ENCODE measurements around the gene DDX31.

Gene DDX31

DNA sequence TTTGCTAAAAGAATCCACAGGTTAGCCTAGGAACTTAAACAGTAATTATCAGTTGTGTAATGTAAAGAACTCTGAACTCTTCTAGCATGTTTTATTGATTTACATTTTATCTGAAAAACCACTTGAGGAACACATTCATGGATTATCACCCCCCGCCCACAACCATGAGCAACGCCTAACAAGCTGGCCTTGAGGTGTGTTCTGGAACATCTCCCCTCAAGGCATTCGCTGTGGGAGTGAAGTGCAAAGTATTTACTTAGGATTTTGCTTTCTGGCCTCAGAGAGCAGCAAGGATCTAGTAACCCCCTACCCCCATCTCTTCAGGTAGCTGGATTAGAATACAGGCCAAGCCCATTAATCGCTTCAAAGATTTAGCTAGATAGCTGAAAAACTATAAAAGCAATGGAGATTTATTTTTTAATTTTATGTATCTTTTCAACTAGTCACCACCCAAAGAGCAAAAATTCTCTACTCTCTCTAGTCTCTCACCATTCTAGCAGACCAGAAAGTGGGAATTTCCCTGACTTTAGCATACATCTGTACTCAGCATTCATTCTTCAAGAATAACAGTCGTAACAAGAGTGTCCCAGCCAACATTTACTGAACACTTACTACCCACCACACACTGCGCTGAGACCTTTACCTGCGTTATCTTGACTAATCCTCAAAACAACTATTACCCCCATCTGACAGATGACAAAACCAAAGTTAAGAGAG is 37.2 kb downstream of the DDX31 start:
- DNase-seq (ENCODE audit: low read depth): no peak

DNA sequence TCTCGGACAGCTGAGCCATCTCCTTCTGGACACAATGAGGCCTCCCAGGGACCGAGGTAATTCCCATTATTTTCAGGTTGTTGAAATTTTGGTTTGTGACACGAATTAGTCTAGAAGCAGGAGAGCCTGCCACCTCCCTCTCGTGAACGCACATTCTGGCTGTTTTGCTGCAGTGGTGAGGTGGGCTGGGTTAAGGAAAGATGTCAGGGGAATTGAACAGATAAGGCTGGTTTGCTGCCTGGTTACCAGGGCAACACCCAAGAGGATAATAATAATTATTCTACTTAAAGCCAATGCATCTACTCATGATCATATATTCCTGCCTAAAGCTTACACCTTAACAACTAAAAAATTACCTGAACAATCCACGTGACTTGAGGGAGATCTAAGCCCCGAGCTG is 38.1 kb downstream of the DDX31 start:
- DNase-seq (ENCODE audit: low read depth): no peak

DNA sequence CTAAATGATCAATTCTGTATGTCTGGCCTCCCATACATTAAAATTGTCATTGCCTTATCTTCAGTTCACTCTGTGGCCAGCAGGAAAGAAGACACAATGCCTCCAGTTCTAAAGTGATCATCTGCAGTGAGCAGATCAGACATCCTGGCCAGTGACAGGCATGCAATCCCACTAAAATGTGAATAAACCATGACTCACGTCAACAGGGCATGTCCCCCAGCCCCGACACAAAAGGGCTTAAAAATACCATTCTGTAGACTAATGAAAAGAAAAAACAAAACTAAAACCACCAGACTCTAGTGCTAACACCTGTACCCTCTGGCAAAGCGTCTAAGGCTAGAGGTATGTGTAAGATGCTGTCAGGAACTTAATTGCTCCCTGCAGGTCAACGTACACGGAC is 38.5 kb downstream of the DDX31 start:
- DNase-seq (ENCODE audit: low read depth): no peak

DNA sequence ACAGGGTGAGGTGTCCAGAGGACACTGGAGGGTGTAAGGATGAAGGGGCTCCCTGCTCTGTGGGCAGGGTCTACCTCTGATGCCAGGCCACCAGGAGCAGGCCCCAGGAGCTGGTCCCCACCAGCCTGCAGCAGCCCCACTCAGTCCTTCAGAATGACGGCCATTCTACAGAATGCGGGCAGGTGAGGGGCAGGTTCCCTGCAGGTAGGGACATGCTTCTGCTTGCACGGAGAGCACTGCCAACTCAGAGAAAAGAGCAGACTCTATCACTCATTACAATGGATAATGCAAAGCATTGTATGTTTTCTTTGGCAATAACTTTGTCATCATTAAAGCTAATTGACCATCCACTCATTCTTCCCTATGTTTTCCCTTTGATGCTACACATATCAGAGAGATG is 39.0 kb downstream of the DDX31 start:
- DNase-seq (ENCODE audit: low read depth): no peak

DNA sequence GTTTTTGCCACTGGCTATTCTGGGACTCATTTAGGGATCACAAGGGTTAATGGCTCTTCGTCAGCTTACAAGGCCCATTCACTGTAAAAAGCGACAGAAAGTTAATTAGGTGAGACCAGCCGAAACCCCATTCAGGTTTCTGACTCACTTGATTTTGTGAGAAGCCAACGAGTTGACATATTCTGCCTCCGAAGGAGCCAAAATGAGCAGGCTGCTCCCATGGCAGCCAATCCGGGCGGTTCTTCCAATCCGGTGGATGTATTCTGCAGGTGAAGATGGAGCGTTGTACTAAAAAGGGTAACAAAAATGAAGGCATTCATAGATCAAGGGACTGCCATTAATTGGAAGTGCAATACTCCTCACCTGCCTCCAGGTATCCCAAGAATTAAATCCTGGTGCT is 39.7 kb downstream of the DDX31 start:
- no peak for DNase-seq (ENCODE audit: low read depth)

DNA sequence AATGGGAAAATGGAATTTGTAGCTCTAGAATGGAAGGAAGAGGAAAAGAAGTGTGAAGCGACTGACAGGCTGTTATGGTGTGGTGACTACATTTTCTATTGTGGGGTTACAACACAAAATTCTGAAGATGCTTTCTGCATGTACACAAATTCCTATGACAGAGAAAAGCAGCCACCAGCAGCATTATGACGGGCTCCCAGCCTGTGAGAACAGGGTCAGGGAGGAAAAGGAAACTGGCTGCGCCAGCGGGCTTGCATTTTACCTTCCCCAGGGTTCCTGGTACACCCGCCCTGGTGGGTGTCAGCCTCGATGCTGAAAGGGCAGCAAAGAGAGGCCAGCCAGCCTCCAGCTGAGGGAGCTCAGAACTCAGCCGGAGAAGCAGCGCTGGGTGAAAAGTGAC is 41.0 kb downstream of the DDX31 start:
- no peak for DNase-seq (ENCODE audit: low read depth)

DNA sequence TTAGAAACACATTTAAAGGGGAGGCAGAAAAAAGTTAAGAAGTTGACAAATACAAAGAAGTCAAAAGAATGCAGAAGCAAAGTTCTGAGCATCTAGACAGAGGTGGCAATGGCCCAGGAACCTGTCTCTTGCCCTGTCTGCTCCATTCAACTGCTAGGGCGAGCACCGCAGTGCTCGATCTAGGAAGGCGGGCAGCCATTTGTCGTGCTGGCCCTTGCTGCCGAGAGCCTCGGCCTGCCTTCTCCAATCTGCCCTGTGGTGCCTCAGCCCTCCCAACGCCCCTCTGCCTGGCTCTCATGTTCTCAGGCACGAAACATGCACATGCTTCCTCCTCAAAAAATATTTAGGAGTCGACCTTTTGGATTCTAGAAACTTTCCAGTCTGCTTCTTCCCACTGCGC is 42.2 kb downstream of the DDX31 start:
- DNase-seq (ENCODE audit: low read depth): no peak

DNA sequence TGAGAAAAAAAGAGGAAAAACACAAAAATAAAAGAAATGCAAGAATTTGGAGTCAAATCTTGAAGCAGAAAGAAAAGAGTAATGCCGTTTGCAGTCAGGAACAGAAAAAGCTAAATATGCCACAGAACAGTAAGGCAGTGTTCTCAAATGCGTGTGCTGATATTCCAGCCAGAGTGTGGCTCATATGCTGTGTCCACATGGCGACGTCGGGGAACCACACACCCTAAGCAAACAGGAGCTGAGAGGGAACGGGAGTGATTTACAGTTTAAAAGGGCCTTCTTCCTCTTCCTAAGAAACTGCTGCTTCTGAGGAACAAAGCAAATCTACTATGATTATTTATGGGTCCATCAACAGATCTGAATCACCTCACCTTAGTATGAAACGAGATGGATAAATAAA is 42.7 kb downstream of the DDX31 start:
- no peak for DNase-seq (ENCODE audit: low read depth)

DNA sequence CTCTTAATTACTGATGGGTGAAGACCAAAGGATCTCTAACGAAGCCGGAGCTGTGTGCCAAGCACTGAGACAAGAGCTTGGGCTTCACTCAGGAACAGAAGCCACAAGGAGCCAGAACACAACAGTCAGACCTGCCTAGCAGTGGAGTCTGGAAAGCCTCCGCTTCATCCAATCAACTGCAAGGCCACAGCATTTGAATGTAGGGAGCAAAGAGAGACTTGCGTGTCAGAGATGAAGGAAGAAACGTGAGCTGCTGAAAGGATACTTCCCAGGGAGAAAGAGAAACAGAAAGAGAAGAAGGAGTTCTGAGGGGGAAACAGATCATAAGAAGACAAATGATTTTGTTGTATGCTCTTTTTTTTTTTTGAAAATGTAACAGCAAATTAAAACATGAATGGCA is 43.5 kb downstream of the DDX31 start:
- no peak for DNase-seq (ENCODE audit: low read depth)

DNA sequence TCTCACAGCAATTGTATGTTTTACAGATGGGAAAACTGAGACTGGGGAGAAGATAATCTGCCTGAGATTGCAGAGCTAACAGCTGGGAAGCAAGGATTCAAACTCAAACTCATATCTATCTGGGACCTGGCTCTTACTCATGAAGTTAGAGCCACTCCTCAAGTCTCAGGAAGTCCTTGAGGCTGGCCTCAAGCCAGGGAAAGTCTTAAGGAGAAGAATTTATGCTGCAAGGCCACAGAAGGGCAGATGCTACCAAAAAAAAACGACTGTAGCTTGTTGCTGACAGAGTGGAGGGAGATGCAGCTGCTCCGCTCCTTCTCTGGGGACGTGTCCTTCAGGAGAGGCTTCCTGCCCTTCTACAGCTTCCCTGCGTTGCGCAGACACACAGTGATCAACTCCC is 47.6 kb downstream of the DDX31 start:
- no peak for DNase-seq (ENCODE audit: low read depth)

DNA sequence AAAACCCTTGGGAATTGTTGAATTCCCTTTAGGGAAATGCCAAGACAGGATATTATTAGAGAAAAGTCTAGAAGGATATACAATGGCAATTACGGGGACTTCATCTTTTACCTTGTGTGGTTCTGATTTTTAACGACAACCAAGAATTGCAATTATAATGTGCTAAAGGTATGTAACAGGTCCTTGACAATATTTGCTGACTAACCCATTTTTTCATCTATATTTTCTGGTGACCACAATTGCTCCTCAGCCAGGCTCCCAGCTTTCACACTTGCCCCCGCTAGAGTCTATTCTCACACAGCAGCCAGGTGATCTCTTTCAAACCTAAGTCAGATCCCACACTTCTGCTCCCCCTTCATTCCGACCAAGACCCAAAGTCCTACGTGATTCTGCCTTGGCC is 53.1 kb downstream of the DDX31 start:
- DNase-seq (ENCODE audit: low read depth): no peak

DNA sequence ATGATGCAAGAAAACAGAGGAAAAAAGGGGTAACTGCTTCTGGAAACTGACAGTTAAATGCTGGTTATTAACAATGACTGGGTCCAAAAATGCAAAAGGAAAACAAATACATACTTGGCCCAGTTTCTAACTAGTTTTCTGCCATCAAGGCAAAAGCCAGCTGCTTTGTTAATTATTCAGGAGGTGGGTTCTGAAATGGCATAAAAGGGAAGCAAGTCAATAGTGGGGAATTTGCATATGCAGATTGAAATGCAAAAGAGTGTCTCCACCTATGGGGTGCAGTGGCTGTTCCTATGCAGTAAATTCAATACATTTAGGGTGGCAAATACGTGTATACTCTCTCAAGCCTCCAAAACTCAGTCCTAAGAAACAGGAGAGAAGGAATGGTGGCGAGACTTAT is 54.0 kb downstream of the DDX31 start:
- no peak for DNase-seq (ENCODE audit: low read depth)

DNA sequence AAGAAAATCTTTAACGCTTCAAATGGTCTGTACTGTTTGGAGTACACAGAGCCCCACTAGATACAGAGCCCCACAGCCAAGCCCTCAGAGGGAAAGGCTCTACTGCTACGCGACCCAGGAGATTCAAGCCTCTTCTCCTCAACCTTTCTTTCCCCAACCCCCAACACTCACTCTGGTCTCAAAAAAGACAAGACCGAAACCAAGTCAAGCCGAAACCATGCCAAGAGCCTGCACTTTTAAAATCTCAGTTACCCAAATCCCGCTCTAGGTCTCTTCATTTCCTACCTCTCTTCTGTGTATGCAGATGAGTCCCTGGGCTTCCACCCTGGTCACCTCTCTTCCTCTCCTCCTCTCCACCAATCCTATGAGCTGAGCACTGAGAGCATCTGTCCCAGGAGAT is 55.5 kb downstream of the DDX31 start:
- DNase-seq (ENCODE audit: low read depth): no peak

DNA sequence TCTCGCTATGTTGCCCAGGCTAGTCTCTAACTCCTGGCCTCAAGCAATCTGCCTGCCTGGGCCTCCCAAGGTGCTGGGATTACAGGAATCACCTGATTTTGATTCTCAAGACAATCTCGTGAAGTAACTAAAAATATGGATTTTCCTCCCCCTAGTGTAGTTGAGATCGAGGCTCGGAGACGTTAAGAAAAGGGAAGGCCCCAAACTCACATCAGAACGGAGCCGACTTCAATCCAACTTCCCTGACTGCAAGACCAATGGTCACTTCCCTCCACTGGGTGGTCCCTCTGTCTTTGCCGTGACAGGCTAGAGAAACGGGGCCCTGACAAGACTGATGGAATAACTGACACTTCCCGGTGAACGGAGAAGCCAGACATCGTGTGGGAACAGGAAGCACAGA is 59.1 kb downstream of the DDX31 start:
- DNase-seq (ENCODE audit: low read depth): no peak

DNA sequence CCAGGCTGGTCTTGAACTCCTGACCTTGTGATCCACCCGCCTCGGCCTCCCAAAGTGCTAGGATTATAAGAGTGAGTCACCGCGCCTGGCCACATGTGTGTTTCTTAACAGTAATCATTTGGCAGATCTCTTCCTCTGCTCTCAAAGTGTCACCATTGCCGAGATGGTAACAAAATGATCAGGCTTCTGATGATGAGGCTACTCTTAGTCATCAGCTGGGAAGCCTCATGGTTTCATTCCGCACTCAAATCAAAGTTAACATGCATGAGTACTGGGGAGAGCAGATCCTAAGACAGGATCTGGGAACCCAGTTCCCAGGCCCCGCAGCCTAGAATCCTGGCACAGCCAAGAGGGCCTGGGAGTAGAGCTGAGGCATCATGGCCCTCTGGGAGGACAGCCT is 60.0 kb downstream of the DDX31 start:
- DNase-seq (ENCODE audit: low read depth): no peak

DNA sequence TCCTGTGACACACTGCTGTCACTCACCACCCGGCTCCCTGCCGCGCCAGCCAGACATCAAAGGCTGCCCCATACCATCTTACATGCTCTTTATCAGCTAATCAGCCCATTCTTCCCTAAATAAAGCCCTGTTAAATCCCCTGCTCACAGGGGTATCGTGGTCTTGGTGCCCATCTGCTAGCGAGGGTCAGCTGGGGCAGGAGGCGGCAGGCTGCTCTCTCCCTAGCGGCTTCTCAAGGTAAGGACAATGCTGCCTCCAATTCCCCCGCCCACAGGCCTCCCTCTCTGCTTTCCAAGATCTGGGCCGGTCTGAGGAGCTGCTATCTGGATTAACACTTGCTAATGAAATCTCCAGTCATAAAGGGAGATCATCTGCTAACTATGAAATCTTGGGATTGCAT is 60.6 kb downstream of the DDX31 start:
- no peak for DNase-seq (ENCODE audit: low read depth)

DNA sequence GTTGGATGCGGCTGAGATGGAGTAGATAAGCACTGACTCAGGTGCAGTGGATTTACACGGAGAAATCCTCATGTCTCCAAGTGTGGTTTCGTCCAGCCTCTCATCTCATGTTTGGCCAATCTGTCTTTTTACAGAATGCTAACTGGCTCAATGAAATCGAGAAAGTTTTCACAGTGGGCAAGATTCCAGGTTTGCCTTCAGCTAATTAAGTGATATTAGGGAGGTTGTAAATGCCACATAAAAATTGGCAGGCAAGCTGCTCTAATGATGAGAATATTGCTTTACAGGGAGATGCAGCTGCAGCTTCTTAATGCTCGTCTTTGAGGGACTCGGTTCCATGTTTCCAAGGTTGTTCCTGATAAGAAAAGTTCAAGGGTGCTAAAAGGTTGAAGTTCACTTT is 63.7 kb downstream of the DDX31 start:
- DNase-seq (ENCODE audit: low read depth): no peak

DNA sequence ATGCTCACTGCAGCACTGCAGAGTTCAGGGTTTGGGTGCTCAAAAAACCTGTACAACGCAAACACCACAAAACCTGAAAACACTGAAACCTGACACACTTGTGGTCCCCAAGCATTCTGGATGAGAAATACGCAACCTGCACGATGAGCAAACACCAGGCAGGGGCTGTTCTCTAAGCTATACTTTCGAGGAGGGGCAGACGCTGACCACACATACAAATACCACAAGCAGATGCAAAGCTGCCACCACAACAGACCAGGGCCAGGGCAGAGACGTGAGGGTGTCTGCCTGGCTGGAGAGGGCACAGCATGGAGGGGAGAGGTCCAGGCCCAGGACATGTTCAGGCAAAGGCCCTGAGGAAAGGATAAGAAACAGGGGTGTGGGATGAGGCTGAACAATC is 64.4 kb downstream of the DDX31 start:
- DNase-seq (ENCODE audit: low read depth): no peak

DNA sequence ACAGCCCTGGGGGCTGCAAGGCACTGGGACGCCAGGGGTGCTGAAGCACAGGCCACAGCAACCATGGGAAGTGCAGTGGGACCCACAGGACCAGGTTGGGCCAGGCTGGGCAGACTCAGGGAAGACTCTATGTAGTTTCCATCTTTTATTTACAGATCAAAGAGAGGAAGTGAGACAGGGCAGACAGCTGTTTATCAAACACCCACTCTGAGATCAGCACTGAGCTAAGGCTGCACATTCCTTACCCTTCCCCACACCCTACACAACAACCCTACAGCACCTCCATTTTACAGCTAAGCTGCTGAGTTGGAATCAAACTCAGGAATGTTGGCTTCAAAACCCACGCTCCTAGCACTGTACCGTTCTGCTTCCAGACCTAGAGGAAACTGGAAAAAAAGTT is 67.6 kb downstream of the DDX31 start:
- no peak for DNase-seq (ENCODE audit: low read depth)

DNA sequence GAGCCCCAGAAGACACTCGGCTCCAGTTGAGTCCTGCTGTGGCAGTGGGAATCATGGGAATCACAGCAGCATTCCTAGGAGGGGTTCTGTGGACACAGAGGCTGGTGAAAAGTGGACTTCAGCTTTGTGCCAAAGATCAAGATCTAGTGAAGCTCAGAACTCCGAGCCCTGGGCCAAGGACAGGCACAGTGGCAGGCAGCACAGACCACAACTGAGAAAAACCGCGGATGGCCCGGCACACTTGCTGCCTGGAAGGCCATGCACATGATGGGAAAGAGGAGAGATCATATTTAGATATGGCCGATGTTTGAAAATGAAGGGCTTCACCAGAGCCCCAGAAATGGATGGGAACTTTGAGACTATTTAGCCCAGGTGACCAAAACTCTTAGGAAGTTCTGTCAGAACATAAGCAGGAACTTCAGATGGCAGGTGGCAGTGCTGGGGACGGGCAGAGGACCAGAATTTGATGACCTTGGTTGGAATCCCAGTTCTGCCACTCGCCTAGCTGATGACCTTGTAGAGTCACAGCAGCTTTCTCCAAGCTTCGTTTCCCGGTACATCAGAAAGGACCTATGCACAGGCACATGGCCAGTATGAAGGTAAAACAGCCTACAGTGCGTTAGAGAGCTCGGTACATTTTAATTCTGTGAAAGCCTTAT is 69.3 kb downstream of the DDX31 start:
- no peak for DNase-seq (ENCODE audit: low read depth)

DNA sequence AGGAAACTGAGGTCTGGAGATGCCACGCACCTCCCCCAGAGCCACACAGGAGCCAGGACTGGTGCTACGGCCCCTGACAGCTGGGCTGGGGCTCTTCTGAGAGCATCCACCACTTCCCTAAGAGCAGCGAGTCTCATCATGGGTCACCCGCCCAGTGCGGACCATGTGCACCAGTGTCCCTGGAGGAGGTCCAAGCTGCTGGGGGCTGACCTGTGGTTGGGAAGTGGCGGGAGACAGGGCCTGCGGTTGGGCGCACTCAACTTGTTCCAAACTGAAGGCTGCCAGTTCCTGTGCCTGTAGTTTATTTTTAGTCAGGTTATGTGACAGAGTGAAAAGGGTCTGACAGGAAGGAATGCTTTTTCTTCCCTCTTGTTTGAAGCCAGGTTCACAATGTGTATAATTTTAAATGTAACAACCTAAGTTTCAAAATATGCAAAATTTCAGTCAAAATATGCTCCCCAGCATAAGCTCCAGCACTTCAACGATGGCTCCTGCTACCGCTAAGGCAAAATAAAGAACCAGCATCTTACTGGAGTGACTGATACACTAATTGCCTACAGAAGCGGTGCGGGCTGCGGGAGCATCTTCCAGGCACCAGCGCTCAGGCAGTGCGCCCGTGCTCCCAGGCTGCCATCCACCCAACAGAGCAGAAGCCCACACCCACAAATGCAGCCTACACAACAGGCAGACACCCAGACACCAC is 72.6 kb downstream of the DDX31 start:
- no peak for DNase-seq (ENCODE audit: low read depth)

DNA sequence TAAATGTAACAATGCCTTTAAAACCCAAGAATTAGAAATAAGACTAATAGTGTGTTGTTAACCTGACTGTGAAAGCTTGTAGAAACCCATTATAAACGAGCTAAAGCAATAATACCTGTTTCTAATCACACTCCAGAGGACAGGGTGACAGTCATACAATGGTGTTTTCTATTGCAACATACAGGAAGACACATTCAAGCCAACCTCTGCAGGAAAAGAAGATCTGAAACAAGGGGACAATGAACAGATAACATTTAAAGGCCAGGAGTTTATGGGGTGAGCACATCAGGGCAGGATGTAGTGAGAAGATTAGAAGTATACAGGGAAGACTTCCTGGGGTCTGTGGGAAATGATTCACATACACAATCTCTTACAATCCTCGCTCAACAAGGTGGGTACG is 73.6 kb downstream of the DDX31 start:
- no peak for DNase-seq (ENCODE audit: low read depth)

DNA sequence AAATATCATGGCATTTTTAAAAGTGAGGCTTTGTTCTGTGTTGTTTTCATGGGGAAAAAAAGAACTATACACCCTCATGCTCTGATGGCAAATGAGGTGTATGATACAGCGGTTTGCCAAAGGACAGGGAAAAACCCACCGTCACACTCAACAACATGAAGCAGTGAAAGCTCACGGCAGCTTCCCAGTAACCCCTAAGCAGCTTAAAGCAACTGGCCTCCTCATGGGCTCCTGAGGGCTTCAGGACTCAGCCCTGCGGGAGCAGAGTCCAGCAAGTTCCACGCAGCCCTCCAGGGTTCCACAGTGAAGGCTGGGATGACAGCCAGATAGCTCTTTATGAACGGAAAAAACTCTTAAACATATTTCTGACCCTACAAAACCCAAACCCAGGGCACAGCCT is 74.5 kb downstream of the DDX31 start:
- DNase-seq (ENCODE audit: low read depth): no peak

DNA sequence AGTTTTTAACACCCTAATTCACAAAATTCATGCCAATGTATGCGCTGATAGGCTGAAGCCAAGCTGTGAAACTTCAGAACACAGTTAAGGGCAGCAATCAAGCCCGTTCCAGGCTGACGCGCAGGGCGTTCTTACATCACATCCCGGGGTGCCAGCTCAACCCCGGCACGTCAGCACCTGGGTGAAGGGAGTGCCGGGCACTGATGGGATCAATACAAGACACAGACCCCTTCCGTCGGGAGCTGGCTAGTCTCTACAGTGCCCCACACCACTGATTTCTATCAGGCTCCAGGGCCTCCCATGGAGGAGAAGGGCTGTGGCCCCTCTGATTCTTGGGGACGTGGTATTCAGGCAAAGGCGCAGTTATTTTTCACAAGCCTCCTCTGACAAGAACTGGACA is 75.4 kb downstream of the DDX31 start:
- no peak for DNase-seq (ENCODE audit: low read depth)

Measured in activated T-cell treated with anti-CD3 and anti-CD28 coated beads for 1 hour (primary cell).